GM21423 (cell line): ENCODE results near the gene COL20A1.

Source experiments
- ATAC-seq: cut with Tn5 transposase; IDR thresholded peaks from one replicate; pipeline ENCODE4 v1.9.1; 2021; ENCODE audit warnings: mild to moderate bottlenecking, moderate library complexity; ENCODE audit not compliant: unreplicated experiment

Gene COL20A1

GRCh38 chr20:63277466-63278272 is 15.3 kb upstream of the COL20A1 start:
- no peak for ATAC-seq

- no peak for ATAC-seq
Observed at GRCh38 chr20:63278661-63279060, 14.3 kb upstream of the COL20A1 start.

GRCh38 chr20:63279931-63280330 is 13.1 kb upstream of the COL20A1 start:
- no peak for ATAC-seq

GRCh38 chr20:63280371-63280770 is 12.6 kb upstream of the COL20A1 start:
- ATAC-seq, result no peak

- ATAC-seq, result no peak
Observed at GRCh38 chr20:63280929-63281545, 11.9 kb upstream of the COL20A1 start.

GRCh38 chr20:63281742-63282665 is 11.0 kb upstream of the COL20A1 start:
- ATAC-seq, result no peak

- ATAC-seq, result no peak
Observed at GRCh38 chr20:63282946-63283345, 10.0 kb upstream of the COL20A1 start.

- no peak for ATAC-seq
Observed at GRCh38 chr20:63283397-63284082, 9.4 kb upstream of the COL20A1 start.

- ATAC-seq, result no peak
Observed at GRCh38 chr20:63284083-63284440, 8.9 kb upstream of the COL20A1 start.

GRCh38 chr20:63284544-63284949 is 8.4 kb upstream of the COL20A1 start:
- ATAC-seq, result no peak

GRCh38 chr20:63284981-63285524 is 7.9 kb upstream of the COL20A1 start:
- ATAC-seq, result no peak

GRCh38 chr20:63285636-63286615 is 7.1 kb upstream of the COL20A1 start:
- ATAC-seq, result no peak

- no peak for ATAC-seq
Observed at GRCh38 chr20:63286781-63287696, 5.9 kb upstream of the COL20A1 start.

- no peak for ATAC-seq
Observed at GRCh38 chr20:63287697-63288580, 5.0 kb upstream of the COL20A1 start.

- no peak for ATAC-seq
Observed at GRCh38 chr20:63288581-63289251, 4.3 kb upstream of the COL20A1 start.

- ATAC-seq, result no peak
Observed at GRCh38 chr20:63289311-63290135, 3.5 kb upstream of the COL20A1 start.
